HG02571 (cell line): ENCODE measurements around the gene IFNL4.
"Not testable (repeated sequence)": the region's sequence is repeated elsewhere in the genome, so short reads cannot be mapped to it uniquely, and the experiment has no call there.

Source experiments
- ATAC-seq: cut with Tn5 transposase; IDR thresholded peaks from one replicate; pipeline ENCODE4 v1.9.1; 2021; ENCODE audit warnings: mild to moderate bottlenecking, moderate library complexity; ENCODE audit not compliant: unreplicated experiment

The IFNL4 gene

GRCh38 chr19:39248806-39249205 lies at the start of gene IFNL4:
TSS of gene IFNL4 (minus strand) at chr19:39248856.
- ATAC-seq: no peak

- ATAC-seq: no peak
Observed at GRCh38 chr19:39297931-39298634, 49.4 kb upstream of the IFNL4 start.

- no peak for ATAC-seq
Observed at GRCh38 chr19:39296906-39297305, 48.2 kb upstream of the IFNL4 start.

GRCh38 chr19:39296055-39296645 lies 47.5 kb upstream of the IFNL4 start, which contains the start of gene IFNL1:
TSS of gene IFNL1 (plus strand) at chr19:39296407. CDS start at chr19:39296422, 15 bp downstream.
- no peak for ATAC-seq

- ATAC-seq: no peak
Observed at GRCh38 chr19:39293394-39293793, 44.7 kb upstream of the IFNL4 start.

GRCh38 chr19:39284032-39284431 lies 35.4 kb upstream of the IFNL4 start:
- no peak for ATAC-seq

GRCh38 chr19:39282021-39282420 lies 33.4 kb upstream of the IFNL4 start:
- no peak for ATAC-seq

GRCh38 chr19:39277598-39277997 lies 28.9 kb upstream of the IFNL4 start:
- ATAC-seq: no peak

GRCh38 chr19:39276740-39277139 lies 28.1 kb upstream of the IFNL4 start:
- ATAC-seq: no peak

GRCh38 chr19:39275578-39275977 lies 26.9 kb upstream of the IFNL4 start:
- ATAC-seq: no peak

GRCh38 chr19:39273859-39274258 lies 25.2 kb upstream of the IFNL4 start:
- ATAC-seq: not testable (repeated sequence)

- no peak for ATAC-seq
Observed at GRCh38 chr19:39270036-39270871, 21.6 kb upstream of the IFNL4 start.

- ATAC-seq: not testable (repeated sequence)
Observed at GRCh38 chr19:39269369-39269768, 20.7 kb upstream of the IFNL4 start.

- ATAC-seq: not testable (repeated sequence)
Observed at GRCh38 chr19:39268531-39269223, 20.0 kb upstream of the IFNL4 start.

- ATAC-seq: not testable (repeated sequence)
Observed at GRCh38 chr19:39268085-39268484, 19.4 kb upstream of the IFNL4 start, which contains the start of gene IFNL2. TSS of gene IFNL2 (plus strand) at chr19:39268396. CDS start at chr19:39268569, 173 bp downstream.

GRCh38 chr19:39265321-39265916 lies 16.8 kb upstream of the IFNL4 start:
- ATAC-seq: no peak

- ATAC-seq: no peak
Observed at GRCh38 chr19:39264306-39265290, 15.9 kb upstream of the IFNL4 start.

- ATAC-seq: no peak
Observed at GRCh38 chr19:39263912-39264305, 15.3 kb upstream of the IFNL4 start.

GRCh38 chr19:39262496-39262895 lies 13.8 kb upstream of the IFNL4 start:
- no peak for ATAC-seq
